K562 (cell line): ENCODE results near the gene SNPH.

Experiments
- ARID1B ChIP-seq: fragments of 450-650 bp; IDR thresholded peaks from 2 replicates; pipeline ENCODE4 v1.6.1; 2016; ENCODE audit warnings: antibody characterized with exemption, mild to moderate bottlenecking, inconsistent platforms
- ATF3 ChIP-seq, 2 experiments: fragments of 450-650 bp in 1 of 2; sonication (generic) in 1 of 2; formaldehyde crosslinking in 1 of 2; IDR thresholded peaks in 1 of 2; conservative IDR thresholded peaks in 1 of 2; 2 replicates each; pipeline versions ENCODE4 v1.6.1 to v1.8.1; 2016 to 2023; ENCODE audit warnings: mild to moderate bottlenecking in 2 of 2, moderate library complexity in 2 of 2, inconsistent platforms in 1 of 2, missing genetic modification reagents in 1 of 2
- BACH1 ChIP-seq: fragments of 200-800 bp; sonication (Bioruptor generic); IDR thresholded peaks from 2 replicates; pipeline ENCODE4 v1.6.1; 2016; ENCODE audit warnings: missing genetic modification characterization, missing compliant biosample characterization
- CTCF ChIP-seq, 3 experiments: IDR thresholded peaks in 2 of 3; conservative IDR thresholded peaks in 1 of 3; 2 replicates each; pipeline ENCODE4 v1.5.1; 2011 to 2012; ENCODE audit warnings: low read length in 3 of 3, mild to moderate bottlenecking in 3 of 3, control low read depth in 2 of 3, improper control_type of control experiment in 1 of 3, inconsistent platforms in 1 of 3, low read depth in 1 of 3, mixed read lengths in 1 of 3, moderate library complexity in 1 of 3; ENCODE audit not compliant: insufficient read depth in 2 of 3
- E2F5 ChIP-seq: sonication (generic); formaldehyde crosslinking; IDR thresholded peaks from 2 replicates; pipeline ENCODE4 v1.8.0; 2022; ENCODE audit warnings: mild to moderate bottlenecking, missing genetic modification reagents
- KDM2B ChIP-seq: fragments of 250-450 bp; sonication (Bioruptor Pico); IDR thresholded peaks from 2 replicates; pipeline ENCODE4 v1.8.0; 2021; ENCODE audit warnings: mild to moderate bottlenecking, moderate library complexity
- PHB2 ChIP-seq: fragments of 450-650 bp; IDR thresholded peaks from 2 replicates; pipeline ENCODE4 v1.6.1; 2017; ENCODE audit warnings: low read depth
- SRSF7 ChIP-seq: fragments of 200-400 bp; formaldehyde crosslinking; optimal IDR thresholded peaks from 2 replicates; pipeline ENCODE3; 2017; ENCODE audit warnings: mild to moderate bottlenecking, low read depth, low read length

GRCh38 chr20:1282966-1283365 lies 16.9 kb downstream of the SNPH start:
- TF ChIP-seq CTCF (IDR thresholded peaks at IDR 0.05 in 2 of 3, conservative IDR thresholded peaks at IDR 0.05 in 1 of 3; ENCODE audit: insufficient read depth in 2 of 3, low read depth in 1 of 3, low read length in 3 of 3) = no peak
- no peak for TF ChIP-seq KDM2B
- no peak for TF ChIP-seq ARID1B
- TF ChIP-seq ATF3 (IDR thresholded peaks at IDR 0.05) = no peak
- TF ChIP-seq ATF3 (CRISPR knock-in tag; conservative IDR thresholded peaks at IDR 0.05) = no peak
- TF ChIP-seq BACH1 (tag) = no peak
- TF ChIP-seq E2F5 = no peak
- no peak for TF ChIP-seq PHB2
- TF ChIP-seq SRSF7 = no peak
